Mesothelial cell of epicardium (in vitro differentiated cells): ENCODE measurements around the gene CKB. TPM values are rescaled to one million over a fixed set of nuclear protein-coding genes. Genes with fewer than 3 reads are reported as not detected.

Experiments used
- DNase-seq, 2 experiments: peaks; one replicate each; pipeline ENCODE4 v3.0.0; 2021; ENCODE audit warnings: low spot score in 2 of 2; ENCODE audit not compliant: unreplicated experiment in 2 of 2
- H3K27ac Mint-ChIP-seq: 2 replicates; pipeline ENCODE4 v1.8.0; 2021; ENCODE audit warnings: mixed read lengths
- H3K27me3 Mint-ChIP-seq: 2 replicates; pipeline ENCODE4 v1.8.0; 2021; ENCODE audit warnings: low read depth, mixed read lengths
- H3K36me3 Mint-ChIP-seq: 2 replicates; pipeline ENCODE4 v1.8.0; 2021; ENCODE audit warnings: mixed read lengths
- H3K4me1 Mint-ChIP-seq: 2 replicates; pipeline ENCODE4 v1.8.0; 2021; ENCODE audit warnings: mixed read lengths
- H3K4me3 Mint-ChIP-seq: 2 replicates; pipeline ENCODE4 v1.8.0; 2021; ENCODE audit warnings: mild to moderate bottlenecking, moderate library complexity, mixed read lengths
- H3K9me3 Mint-ChIP-seq: 2 replicates; pipeline ENCODE4 v1.8.0; 2021; ENCODE audit warnings: mixed read lengths
- CTCF ChIP-seq: fragments of 200-600 bp; sonication (generic); IDR thresholded peaks from one replicate; pipeline ENCODE4 v1.5.0; 2021; ENCODE audit warnings: antibody characterized with exemption; ENCODE audit not compliant: unreplicated experiment
- total RNA-seq: library from RNA; stranded (reverse); gene quantifications from 3 replicates; pipeline ENCODE4 v1.2.1, GENCODE V29; 2021

The CKB gene
- total RNA-seq, 1 donor from 2014 or later: 50.6 TPM

DNA sequence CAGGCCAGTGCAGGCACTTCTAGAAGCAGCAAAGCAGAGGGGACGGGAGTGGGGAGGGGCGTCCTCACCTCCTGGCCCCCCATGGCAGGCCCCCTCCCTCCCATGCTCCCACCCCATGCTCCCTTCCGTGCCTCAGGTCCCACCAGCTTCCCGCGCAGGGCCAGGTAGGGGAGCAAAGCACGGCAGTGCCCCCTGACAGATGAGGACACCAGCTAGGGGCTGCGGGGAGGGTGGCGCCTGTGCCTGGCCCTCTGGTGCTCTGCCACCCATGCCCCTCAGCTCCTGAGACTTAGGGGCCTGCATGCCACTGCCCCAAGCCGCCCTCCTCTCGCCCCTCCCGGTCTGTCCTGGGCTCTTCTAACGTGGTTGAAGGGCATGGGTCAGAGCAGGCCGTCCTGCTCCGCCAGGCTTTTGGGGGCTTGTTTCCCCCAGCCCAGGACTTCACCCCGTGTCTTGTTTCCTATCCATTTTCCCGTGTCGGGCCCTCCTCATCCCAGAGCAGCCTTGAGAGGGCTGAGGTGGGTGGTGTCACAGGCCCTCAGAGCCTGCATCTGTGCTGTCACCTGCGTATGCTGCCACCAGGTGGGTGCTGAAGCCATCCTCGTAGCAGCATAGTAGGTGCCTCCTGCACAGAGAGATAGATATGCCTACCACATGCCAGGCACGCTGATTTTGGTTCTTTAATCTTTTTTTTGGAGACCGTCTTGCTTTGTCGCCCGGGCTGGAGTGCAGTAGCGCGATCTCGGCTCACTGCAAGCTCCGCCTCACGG lies 16.6 kb upstream of the CKB start:
- peaks cover 12% of the 10 kb centered on the region for H3K27me3 Mint-ChIP-seq
- peaks cover 11% of the 10 kb centered on the region for H3K4me1 Mint-ChIP-seq
- no peaks in the 10 kb centered on the region for H3K9me3 Mint-ChIP-seq
- no peak overlapping the region for H3K4me3 Mint-ChIP-seq
- no peaks in the 10 kb centered on the region for H3K36me3 Mint-ChIP-seq
- TF ChIP-seq CTCF: no peak
- no peak for DNase-seq
- no peak overlapping the region for H3K27ac Mint-ChIP-seq

DNA sequence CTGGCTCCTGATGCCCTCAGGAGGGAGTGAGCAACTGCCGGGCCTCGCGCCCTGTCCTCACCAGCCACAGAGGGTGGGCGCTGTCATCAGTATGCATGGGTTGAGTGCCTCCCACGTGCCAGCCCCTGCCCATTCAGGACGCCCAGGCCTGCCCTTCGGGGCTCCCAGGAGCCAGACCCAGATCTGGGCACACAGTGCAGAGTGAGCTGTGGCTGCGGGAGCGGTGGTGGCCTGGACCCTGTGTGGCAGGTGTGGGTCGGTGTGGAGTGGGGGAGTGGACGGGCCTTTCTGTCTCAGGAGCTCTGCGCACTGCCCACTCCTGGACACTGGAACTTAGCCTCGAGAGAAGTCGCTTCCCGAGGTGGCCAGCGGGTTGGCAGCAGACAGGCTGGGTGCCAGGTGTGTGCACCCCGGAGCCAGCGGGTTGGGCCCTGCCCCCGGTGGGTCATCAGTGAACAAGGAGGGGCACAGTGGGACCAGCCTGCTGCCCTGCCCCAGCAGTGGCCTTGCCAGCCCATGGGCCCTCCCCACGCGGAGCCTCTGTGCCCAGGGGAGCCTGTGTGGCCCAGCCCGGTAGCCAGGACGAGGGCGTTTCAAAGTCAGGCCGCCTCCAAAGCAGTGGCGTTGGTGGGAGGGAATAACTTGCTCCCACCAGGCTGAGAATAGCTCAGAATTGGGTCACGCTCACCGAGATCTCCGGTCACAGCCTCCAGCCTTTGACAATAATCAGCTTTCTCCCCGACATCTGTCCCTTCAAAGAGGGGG lies 15.8 kb upstream of the CKB start:
- Mint-ChIP-seq H3K27ac (no peak overlapping the region), H3K4me3 (no peak overlapping the region), H3K27me3 (peaks cover 12% of the 10 kb centered on the region), H3K4me1 (peaks cover 11% of the 10 kb centered on the region), H3K9me3 (no peaks in the 10 kb centered on the region), H3K36me3 (no peaks in the 10 kb centered on the region)
- no peak for DNase-seq
- TF ChIP-seq CTCF: no peak

- H3K27ac Mint-ChIP-seq: no peak overlapping the region
- no peak for TF ChIP-seq CTCF
- no peak for DNase-seq
- H3K36me3 Mint-ChIP-seq: no peaks in the 10 kb centered on the region
- no peak overlapping the region for H3K4me3 Mint-ChIP-seq
- peaks cover 12% of the 10 kb centered on the region for H3K27me3 Mint-ChIP-seq
- H3K9me3 Mint-ChIP-seq: no peaks in the 10 kb centered on the region
- H3K4me1 Mint-ChIP-seq: peaks cover 11% of the 10 kb centered on the region
Observed at GRCh38 chr14:103537175-103537990, 14.8 kb upstream of the CKB start.

DNA sequence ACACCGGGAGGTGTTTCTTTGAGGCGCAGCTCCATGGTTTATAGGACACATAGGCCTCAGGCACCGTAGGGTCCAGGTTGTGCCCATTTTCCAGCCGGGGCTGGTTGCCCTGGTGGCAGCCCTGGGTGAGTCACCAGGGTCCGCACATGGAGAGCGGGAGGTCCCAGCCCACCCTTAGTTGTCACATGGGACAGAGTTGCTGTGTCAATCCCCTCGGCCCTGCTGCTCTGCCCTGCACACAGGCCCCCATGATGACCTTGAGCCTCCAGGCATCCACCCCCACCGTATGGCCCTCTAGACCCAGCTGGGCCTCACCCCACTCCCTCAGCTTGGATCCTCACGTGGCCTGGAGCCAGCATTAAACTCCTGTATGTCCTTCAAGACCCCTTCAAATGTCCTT lies 14.1 kb upstream of the CKB start:
- H3K27me3 Mint-ChIP-seq: peaks cover 12% of the 10 kb centered on the region
- no peak overlapping the region for H3K27ac Mint-ChIP-seq
- no peak for DNase-seq
- H3K4me3 Mint-ChIP-seq: no peak overlapping the region
- no peak for TF ChIP-seq CTCF
- no peaks in the 10 kb centered on the region for H3K9me3 Mint-ChIP-seq
- no peaks in the 10 kb centered on the region for H3K36me3 Mint-ChIP-seq
- H3K4me1 Mint-ChIP-seq: peaks cover 7% of the 10 kb centered on the region

GRCh38 chr14:103535891-103536565 lies 13.4 kb upstream of the CKB start:
- DNase-seq: no peak
- H3K4me3 Mint-ChIP-seq: no peak overlapping the region

More at GRCh38 chr14:103535891-103536565, 13.4 kb upstream of the CKB start:
- no peak for TF ChIP-seq CTCF
- Mint-ChIP-seq H3K27ac (no peak overlapping the region), H3K9me3 (no peaks in the 10 kb centered on the region), H3K27me3 (peaks cover 12% of the 10 kb centered on the region), H3K4me1 (peaks cover 7% of the 10 kb centered on the region), H3K36me3 (no peaks in the 10 kb centered on the region)
